Cardiac muscle cell (in vitro differentiated cells and primary cell): Measurements from ENCODE around the gene TMTC1. TPM values are rescaled to one million over a fixed set of nuclear protein-coding genes. Genes with fewer than 3 reads are reported as not detected.
A peak's percentile ranks its signal among the peaks of the same experiment; 100 is the strongest.

Experiments used
- DNase-seq, 2 donors: peaks; one replicate each; pipeline versions ENCODE4 v3.0.0 to v3.0.0-alpha.2; 2010 to 2017; ENCODE audit warnings: low read depth in 1 of 2, low spot score in 1 of 2
- H3K27ac ChIP-seq: fragments of 200-600 bp; sonication (generic); 2 replicates; pipeline ENCODE4 v1.5.1; 2016
- H3K27me3 ChIP-seq: fragments of 200-600 bp; sonication (generic); 2 replicates; pipeline ENCODE4 v1.6.0; 2016; ENCODE audit warnings: control low read depth
- H3K36me3 ChIP-seq: fragments of 200-600 bp; sonication (generic); 2 replicates; pipeline ENCODE4 v1.5.1; 2016; ENCODE audit warnings: control low read depth
- H3K4me1 ChIP-seq: fragments of 200-600 bp; sonication (generic); 2 replicates; pipeline ENCODE4 v1.8.1; 2017; ENCODE audit warnings: low read depth, mild to moderate bottlenecking, mixed run types
- H3K4me3 ChIP-seq: fragments of 200-600 bp; sonication (generic); 2 replicates; pipeline ENCODE4 v1.5.1; 2016; ENCODE audit warnings: mild to moderate bottlenecking
- H3K9me3 ChIP-seq: fragments of 200-600 bp; sonication (generic); 2 replicates; pipeline ENCODE4 v1.5.1; 2017; ENCODE audit warnings: low read depth, mild to moderate bottlenecking, control low read depth
- polyA plus RNA-seq: library from polyadenylated mRNA; unstranded; fragments of >200 nt; fragmentation: Nextera tagmentation; extraction: Ambion mirVana; gene quantifications from 2 replicates; pipeline ENCODE4 v1.2.1, GENCODE V29; 2016
- total RNA-seq: library from RNA; depleted of rRNA; stranded (reverse); fragments of >200 nt; gene quantifications from 2 replicates; pipeline ENCODE4 v1.2.3, GENCODE V29; 2016
- TF ChIP-seq, protein P1 (sequence below): IDR thresholded peaks from 2 replicates; pipeline ENCODE4 v1.5.1; 2012; ENCODE audit warnings: low read depth, mild to moderate bottlenecking, low read length

TMTC1 gene
- total and polyA plus RNA-seq, 2 experiments from 2014 or later: 16.0 to 25.3 TPM

DNA sequence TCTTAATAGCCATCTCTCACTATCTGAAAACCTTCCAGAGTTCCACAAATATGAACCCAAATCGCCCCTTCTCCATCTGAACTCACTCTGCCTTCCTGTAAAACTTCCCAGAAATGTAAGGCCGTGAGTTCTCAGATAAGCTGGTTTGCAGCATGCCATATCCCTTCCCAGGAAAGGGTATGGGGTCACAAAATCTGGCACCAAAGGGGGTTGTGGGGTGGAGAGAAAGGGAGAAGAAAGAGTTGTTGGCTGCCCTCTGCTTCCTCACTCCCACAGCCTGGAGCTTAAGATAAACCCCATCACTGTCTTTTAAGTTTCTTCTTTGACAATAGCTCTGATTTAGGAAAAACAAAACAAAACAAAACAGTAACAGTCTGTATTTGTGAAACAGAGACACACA is 10.7 kb downstream of the TMTC1 start:
- Histone ChIP-seq H3K36me3 (no peaks in the 10 kb centered on the region), H3K4me1 (no peaks in the 10 kb centered on the region), H3K4me3 (no peak overlapping the region), H3K9me3 (no peaks in the 10 kb centered on the region), H3K27ac (no peak overlapping the region), H3K27me3 (no peaks in the 10 kb centered on the region)
- DNase-seq: peak in 1 of 2 donors; percentile 63
- TF ChIP-seq, protein P1, sequence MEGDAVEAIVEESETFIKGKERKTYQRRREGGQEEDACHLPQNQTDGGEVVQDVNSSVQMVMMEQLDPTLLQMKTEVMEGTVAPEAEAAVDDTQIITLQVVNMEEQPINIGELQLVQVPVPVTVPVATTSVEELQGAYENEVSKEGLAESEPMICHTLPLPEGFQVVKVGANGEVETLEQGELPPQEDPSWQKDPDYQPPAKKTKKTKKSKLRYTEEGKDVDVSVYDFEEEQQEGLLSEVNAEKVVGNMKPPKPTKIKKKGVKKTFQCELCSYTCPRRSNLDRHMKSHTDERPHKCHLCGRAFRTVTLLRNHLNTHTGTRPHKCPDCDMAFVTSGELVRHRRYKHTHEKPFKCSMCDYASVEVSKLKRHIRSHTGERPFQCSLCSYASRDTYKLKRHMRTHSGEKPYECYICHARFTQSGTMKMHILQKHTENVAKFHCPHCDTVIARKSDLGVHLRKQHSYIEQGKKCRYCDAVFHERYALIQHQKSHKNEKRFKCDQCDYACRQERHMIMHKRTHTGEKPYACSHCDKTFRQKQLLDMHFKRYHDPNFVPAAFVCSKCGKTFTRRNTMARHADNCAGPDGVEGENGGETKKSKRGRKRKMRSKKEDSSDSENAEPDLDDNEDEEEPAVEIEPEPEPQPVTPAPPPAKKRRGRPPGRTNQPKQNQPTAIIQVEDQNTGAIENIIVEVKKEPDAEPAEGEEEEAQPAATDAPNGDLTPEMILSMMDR: no peak

DNA sequence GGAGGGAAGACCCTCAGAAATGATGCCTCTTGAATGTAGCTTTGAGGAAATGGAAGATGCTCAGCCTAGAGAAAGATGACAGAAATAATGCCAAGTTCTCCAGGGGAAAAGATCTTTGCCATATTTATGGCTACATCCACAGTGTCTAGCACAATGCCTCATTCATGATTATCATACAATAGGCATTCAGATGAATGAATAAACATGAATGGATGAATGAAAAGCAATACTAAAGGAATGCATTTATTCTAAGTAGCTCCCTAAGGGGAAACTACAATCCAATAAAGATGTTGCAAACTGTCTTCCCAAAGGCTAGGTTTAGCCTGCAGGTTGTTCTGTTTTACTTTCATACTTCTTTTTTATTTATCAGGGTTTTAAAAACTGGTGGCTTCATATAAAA is 12.0 kb downstream of the TMTC1 start:
- no peak for DNase-seq
- no peaks in the 10 kb centered on the region for H3K36me3 ChIP-seq
- H3K4me3 ChIP-seq: no peak overlapping the region
- H3K4me1 ChIP-seq: no peaks in the 10 kb centered on the region
- TF ChIP-seq, protein P1: no peak
- no peaks in the 10 kb centered on the region for H3K27me3 ChIP-seq
- H3K9me3 ChIP-seq: no peaks in the 10 kb centered on the region
- no peak overlapping the region for H3K27ac ChIP-seq

DNA sequence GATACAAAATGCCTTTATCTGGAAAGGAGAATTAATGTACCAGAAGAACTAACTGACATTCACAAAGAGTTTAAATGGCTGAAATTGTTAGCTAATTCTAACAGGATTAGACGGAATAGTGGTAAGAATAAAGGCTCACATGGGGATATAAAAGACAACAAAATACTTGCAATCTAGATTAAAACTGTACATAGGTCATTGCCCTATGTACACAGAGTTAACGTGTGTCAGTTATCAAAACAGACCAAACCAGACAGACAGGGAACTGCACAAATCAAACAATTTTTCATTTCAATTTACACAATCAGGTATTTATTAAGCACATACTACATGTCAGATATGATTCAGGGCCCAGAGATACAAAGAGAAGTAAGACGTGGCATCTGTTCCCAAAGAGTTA is 12.6 kb downstream of the TMTC1 start:
- Histone ChIP-seq H3K4me3 (no peak overlapping the region), H3K9me3 (no peaks in the 10 kb centered on the region), H3K36me3 (no peaks in the 10 kb centered on the region), H3K27ac (no peak overlapping the region), H3K27me3 (no peaks in the 10 kb centered on the region), H3K4me1 (no peaks in the 10 kb centered on the region)
- DNase-seq: no peak
- TF ChIP-seq, protein P1: no peak

DNA sequence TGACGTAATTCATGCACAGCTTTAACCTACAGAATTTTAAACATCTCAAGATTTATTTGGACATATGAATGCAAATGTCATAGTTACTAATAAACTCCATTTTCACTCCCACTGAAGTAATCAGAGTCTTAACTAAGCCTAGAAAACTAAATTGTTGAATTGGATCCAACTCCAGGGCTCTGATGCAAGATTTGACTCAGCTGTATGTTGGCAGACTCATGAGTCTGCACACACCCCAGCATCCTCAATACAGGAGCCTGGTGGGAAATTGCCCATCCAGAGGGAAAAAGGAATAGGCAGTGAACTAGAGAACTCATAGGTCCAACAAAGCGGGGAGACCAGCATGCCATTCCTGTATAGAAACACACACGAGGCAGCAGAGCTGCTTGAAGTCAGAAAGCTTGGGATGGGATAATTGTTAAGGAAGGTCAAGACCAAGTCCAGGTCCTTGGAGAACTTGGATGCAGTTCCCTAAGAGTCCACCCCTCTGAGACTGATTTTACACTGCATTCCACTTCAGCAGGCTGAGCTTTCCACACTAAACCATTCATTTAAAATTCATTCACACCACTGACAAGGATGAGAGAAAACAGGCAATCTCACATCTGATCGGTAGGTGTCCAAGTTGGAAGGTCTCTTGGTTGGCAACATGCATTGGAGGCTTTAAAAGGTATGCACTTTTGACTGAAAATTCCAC is 14.4 kb downstream of the TMTC1 start:
- TF ChIP-seq, protein P1: no peak
- DNase-seq: peak in 1 of 2 donors; percentile 95
- Histone ChIP-seq H3K4me3 (no peak overlapping the region), H3K27me3 (no peaks in the 10 kb centered on the region), H3K36me3 (no peaks in the 10 kb centered on the region), H3K9me3 (no peaks in the 10 kb centered on the region), H3K27ac (no peak overlapping the region), H3K4me1 (no peaks in the 10 kb centered on the region)

DNA sequence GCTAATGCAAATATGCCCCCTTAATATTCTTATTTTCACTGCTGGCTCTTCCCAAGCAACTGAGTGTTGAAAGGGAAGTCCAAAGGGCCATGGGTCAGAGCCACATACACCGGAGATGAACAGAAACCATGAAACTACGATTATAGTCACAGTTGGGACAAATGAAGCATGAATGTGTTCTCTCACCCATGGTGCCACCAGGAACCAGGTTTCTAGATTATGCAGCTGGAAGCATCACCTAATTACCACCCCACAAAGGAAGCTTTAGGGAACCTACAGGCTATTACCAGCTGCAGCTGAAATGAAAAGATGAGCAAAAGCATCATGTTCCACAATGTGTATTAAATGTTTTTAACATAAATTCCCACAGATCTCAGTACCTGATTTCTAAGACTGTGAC is 15.4 kb downstream of the TMTC1 start:
- Histone ChIP-seq H3K9me3 (no peaks in the 10 kb centered on the region), H3K27me3 (no peaks in the 10 kb centered on the region), H3K36me3 (no peaks in the 10 kb centered on the region), H3K27ac (no peak overlapping the region), H3K4me3 (no peak overlapping the region), H3K4me1 (no peaks in the 10 kb centered on the region)
- no peak for DNase-seq
- TF ChIP-seq, protein P1: no peak

DNA sequence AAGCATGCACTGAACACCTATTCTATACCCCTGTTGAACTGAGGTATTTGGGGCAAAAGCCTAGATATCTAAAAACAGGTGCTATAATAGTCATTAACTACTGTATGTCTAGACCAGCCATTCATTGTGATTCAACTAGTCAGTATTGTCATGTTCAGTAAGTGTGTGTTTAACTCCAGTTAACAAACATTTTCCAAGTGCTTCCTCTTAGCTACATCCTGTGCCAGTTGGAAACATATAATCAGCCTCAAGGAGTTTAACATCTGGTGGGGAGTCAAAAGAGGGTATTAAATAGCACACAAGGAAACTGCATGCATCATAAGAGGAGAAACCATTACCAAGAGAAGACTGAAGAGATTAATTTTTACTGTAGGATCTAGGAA is 20.4 kb downstream of the TMTC1 start:
- Histone ChIP-seq H3K27ac (no peak overlapping the region), H3K4me1 (no peaks in the 10 kb centered on the region), H3K9me3 (no peaks in the 10 kb centered on the region), H3K27me3 (no peaks in the 10 kb centered on the region), H3K4me3 (no peak overlapping the region), H3K36me3 (no peaks in the 10 kb centered on the region)
- DNase-seq: no peak
- TF ChIP-seq, protein P1: no peak
